Breast epithelium (tissue), 4 donors: ENCODE measurements around the gene ARPC4. TPM values are rescaled to one million over a fixed set of nuclear protein-coding genes. Genes with fewer than 3 reads are reported as not detected.

Experiments
- DNase-seq, 2 donors: peaks; one replicate each; pipeline ENCODE4 v3.0.0-alpha.2; 2019; ENCODE audit warnings: low spot score in 2 of 2
- H3K27ac ChIP-seq, 2 donors: fragments of 200-600 bp; sonication (generic) in 1 of 2; one replicate each; pipeline ENCODE4 v1.5.1; 2016 to 2019; ENCODE audit warnings: mild to moderate bottlenecking in 1 of 2
- H3K27me3 ChIP-seq, 2 donors: fragments of 200-600 bp; sonication (generic) in 1 of 2; one replicate each; pipeline versions ENCODE4 v1.5.1 to v1.6.0; 2017 to 2019; ENCODE audit warnings: control low read depth in 1 of 2, mild to moderate bottlenecking in 1 of 2
- H3K36me3 ChIP-seq: fragments of 200-600 bp; one replicate; pipeline ENCODE4 v1.5.1; 2019
- H3K4me1 ChIP-seq, 2 donors: fragments of 200-600 bp; sonication (generic); one replicate each; pipeline ENCODE4 v1.5.1; 2016 to 2019; ENCODE audit warnings: control low read depth in 1 of 2
- H3K4me3 ChIP-seq, 3 donors: fragments of 200-600 bp; sonication (generic); 1 replicate in 2 of 3; 2 replicates in 1 of 3; pipeline ENCODE4 v1.5.1; 2016 to 2019; ENCODE audit warnings: mild to moderate bottlenecking in 3 of 3, moderate library complexity in 2 of 3
- H3K9me3 ChIP-seq, 2 donors: fragments of 200-600 bp; sonication (generic) in 1 of 2; one replicate each; pipeline ENCODE4 v1.5.1; 2016 to 2019; ENCODE audit warnings: control low read depth in 1 of 2
- CTCF ChIP-seq, 3 donors: fragments of 450-650 bp; IDR thresholded peaks; one replicate each; pipeline ENCODE4 v1.5.1; 2016 to 2017; ENCODE audit warnings: antibody characterized with exemption in 3 of 3, mild to moderate bottlenecking in 3 of 3, moderate library complexity in 3 of 3
- POLR2A ChIP-seq: fragments of 450-650 bp; IDR thresholded peaks from one replicate; pipeline ENCODE4 v1.6.1; 2016; ENCODE audit warnings: antibody characterized with exemption, mild to moderate bottlenecking, moderate library complexity
- POLR2AphosphoS5 ChIP-seq, 3 donors: sonication (generic); formaldehyde crosslinking; IDR thresholded peaks; one replicate each; pipeline ENCODE4 v1.6.1; 2017; ENCODE audit warnings: antibody characterized with exemption in 3 of 3
- intact Hi-C: fragments of 100-400 bp; cut with DNase I; formaldehyde crosslinking; loops from one replicate; pipeline ENCODE4 v1.15.1; 2023; ENCODE audit warnings: low total_unique reads
- total RNA-seq, 3 donors: library from RNA; depleted of rRNA; stranded (reverse); fragments of >200 nt; gene quantifications; one replicate each; pipeline ENCODE4 v1.1.0, GENCODE V29; 2016

The ARPC4 gene
- total RNA-seq, 3 donors from 2014 or later: 116 to 163 (median 117) TPM

- DNase-seq: no peak
- Histone ChIP-seq H3K27me3 (no peaks in the 10 kb centered on the region), H3K4me1 (no peaks in the 10 kb centered on the region), H3K27ac (peak overlapping the region in 1 of 2 donors; percentile 84), H3K9me3 (no peaks in the 10 kb centered on the region), H3K36me3 (no peaks in the 10 kb centered on the region), H3K4me3 (no peak overlapping the region)
- TF ChIP-seq POLR2A (no peak), CTCF (IDR thresholded peaks at IDR 0.05) (no peak), POLR2AphosphoS5 (IDR thresholded peaks at IDR 0.05) (no peak)
- intact Hi-C loops: no loop called here
Measured at GRCh38 chr3:9778143-9779074, 14.5 kb upstream of the ARPC4 start.

GRCh38 chr3:9779075-9779593 is 13.7 kb upstream of the ARPC4 start:
- H3K4me3 ChIP-seq: no peak overlapping the region
- H3K36me3 ChIP-seq: no peaks in the 10 kb centered on the region
- intact Hi-C loops: no loop called here
- H3K4me1 ChIP-seq: no peaks in the 10 kb centered on the region
- TF ChIP-seq CTCF (IDR thresholded peaks at IDR 0.05): no peak
- no peak for TF ChIP-seq POLR2A
- TF ChIP-seq POLR2AphosphoS5 (IDR thresholded peaks at IDR 0.05): no peak
- DNase-seq: no peak
- H3K27ac ChIP-seq: peak overlapping the region in 1 of 2 donors; percentile 82
- H3K9me3 ChIP-seq: no peaks in the 10 kb centered on the region
- no peaks in the 10 kb centered on the region for H3K27me3 ChIP-seq

GRCh38 chr3:9779721-9780457 is 13.0 kb upstream of the ARPC4 start:
- Histone ChIP-seq H3K27ac (peak overlapping the region in 1 of 2 donors; percentile 43), H3K4me3 (no peak overlapping the region), H3K27me3 (no peaks in the 10 kb centered on the region), H3K36me3 (no peaks in the 10 kb centered on the region), H3K4me1 (no peaks in the 10 kb centered on the region), H3K9me3 (no peaks in the 10 kb centered on the region)
- TF ChIP-seq POLR2AphosphoS5 (IDR thresholded peaks at IDR 0.05) (no peak), CTCF (IDR thresholded peaks at IDR 0.05) (no peak), POLR2A (no peak)
- intact Hi-C loops: no loop called here
- no peak for DNase-seq

GRCh38 chr3:9780458-9780812 is 12.4 kb upstream of the ARPC4 start:
- no peaks in the 10 kb centered on the region for H3K9me3 ChIP-seq
- no peak for DNase-seq
- H3K4me1 ChIP-seq: no peaks in the 10 kb centered on the region
- peaks cover 4% of the 10 kb centered on the region for H3K36me3 ChIP-seq
- no peaks in the 10 kb centered on the region for H3K27me3 ChIP-seq
- peak overlapping the region in 1 of 2 donors; percentile 43 for H3K27ac ChIP-seq
- H3K4me3 ChIP-seq: no peak overlapping the region
- intact Hi-C loops: no loop called here
- no peak for TF ChIP-seq POLR2AphosphoS5 (IDR thresholded peaks at IDR 0.05)
- no peak for TF ChIP-seq CTCF (IDR thresholded peaks at IDR 0.05)
- no peak for TF ChIP-seq POLR2A

- intact Hi-C loops: no loop called here
- H3K36me3 ChIP-seq: peaks cover 7% of the 10 kb centered on the region
- TF ChIP-seq POLR2A: no peak
- no peak for TF ChIP-seq POLR2AphosphoS5 (IDR thresholded peaks at IDR 0.05)
- TF ChIP-seq CTCF (IDR thresholded peaks at IDR 0.05): no peak
- no peak overlapping the region for H3K27ac ChIP-seq
- no peaks in the 10 kb centered on the region for H3K9me3 ChIP-seq
- no peak overlapping the region for H3K4me3 ChIP-seq
- no peaks in the 10 kb centered on the region for H3K27me3 ChIP-seq
- H3K4me1 ChIP-seq: no peaks in the 10 kb centered on the region
- DNase-seq: no peak
Measured at GRCh38 chr3:9780910-9781309, 12.0 kb upstream of the ARPC4 start.
